MM.1S (cell line): ENCODE measurements around the gene FHIT.

ENCODE experiments used
- EZH2 ChIP-seq: fragments of 300-600 bp; sonication (generic); optimal IDR thresholded peaks from 2 replicates; pipeline ENCODE3; 2017; ENCODE audit warnings: low read depth, mild to moderate bottlenecking, antibody characterized with exemption, low read length, mixed read lengths
- TF ChIP-seq, protein P1 (sequence below): fragments of 300-600 bp; sonication (generic); IDR thresholded peaks from 2 replicates; pipeline ENCODE4 v1.5.1; 2016; ENCODE audit warnings: antibody characterized with exemption, low read length, mixed read lengths

DNA sequence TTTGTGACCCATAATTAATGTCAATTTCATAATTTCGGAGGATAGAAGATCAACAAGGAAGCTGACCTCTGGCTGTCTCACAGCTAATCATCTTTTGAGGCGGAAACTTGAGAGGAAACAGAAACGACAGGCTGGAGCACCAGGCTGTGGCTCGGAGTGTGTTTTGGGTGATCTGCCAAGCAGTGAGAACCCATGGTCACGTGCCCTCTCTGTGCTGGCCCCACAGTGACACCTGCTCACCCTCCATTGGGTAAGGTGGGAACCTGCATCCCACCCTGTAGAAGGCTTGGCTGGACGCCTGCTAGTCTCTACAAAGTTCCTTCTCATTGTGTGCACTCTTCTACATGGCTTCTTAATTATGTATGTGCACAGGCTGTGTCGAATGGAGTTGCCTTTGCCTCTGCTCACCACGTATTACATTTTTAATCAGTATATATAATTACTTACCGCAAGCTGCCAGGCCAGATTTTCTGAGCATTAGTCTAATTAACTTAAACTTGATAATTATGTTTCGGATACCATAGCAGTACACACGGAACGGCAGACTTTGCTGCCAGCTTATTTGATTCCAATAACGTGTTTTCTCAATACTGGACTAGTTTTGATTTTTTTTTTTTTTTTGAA lies 1482.0 kb downstream of the FHIT start:
- TF ChIP-seq, protein P1, sequence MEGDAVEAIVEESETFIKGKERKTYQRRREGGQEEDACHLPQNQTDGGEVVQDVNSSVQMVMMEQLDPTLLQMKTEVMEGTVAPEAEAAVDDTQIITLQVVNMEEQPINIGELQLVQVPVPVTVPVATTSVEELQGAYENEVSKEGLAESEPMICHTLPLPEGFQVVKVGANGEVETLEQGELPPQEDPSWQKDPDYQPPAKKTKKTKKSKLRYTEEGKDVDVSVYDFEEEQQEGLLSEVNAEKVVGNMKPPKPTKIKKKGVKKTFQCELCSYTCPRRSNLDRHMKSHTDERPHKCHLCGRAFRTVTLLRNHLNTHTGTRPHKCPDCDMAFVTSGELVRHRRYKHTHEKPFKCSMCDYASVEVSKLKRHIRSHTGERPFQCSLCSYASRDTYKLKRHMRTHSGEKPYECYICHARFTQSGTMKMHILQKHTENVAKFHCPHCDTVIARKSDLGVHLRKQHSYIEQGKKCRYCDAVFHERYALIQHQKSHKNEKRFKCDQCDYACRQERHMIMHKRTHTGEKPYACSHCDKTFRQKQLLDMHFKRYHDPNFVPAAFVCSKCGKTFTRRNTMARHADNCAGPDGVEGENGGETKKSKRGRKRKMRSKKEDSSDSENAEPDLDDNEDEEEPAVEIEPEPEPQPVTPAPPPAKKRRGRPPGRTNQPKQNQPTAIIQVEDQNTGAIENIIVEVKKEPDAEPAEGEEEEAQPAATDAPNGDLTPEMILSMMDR = no peak
- TF ChIP-seq EZH2 = no peak
